Astrocyte of the spinal cord (primary cell): Measurements from ENCODE around the gene FSHR.

Experiments
- DNase-seq: peaks from one replicate; pipeline ENCODE4 v3.0.0; 2011; ENCODE audit warnings: low read depth, low spot score
- H3K4me3 ChIP-seq: 2 replicates; pipeline ENCODE4 v1.5.1; 2011; ENCODE audit warnings: low read depth, mild to moderate bottlenecking, low read length, moderate library complexity
- CTCF ChIP-seq: IDR thresholded peaks from 2 replicates; pipeline ENCODE4 v1.5.1; 2012; ENCODE audit warnings: low read depth, mild to moderate bottlenecking, low read length, inconsistent platforms
- in situ Hi-C: cut with HindIII; loops from 2 replicates; pipeline ENCODE4 v1.10.0; 2017; ENCODE audit warnings: low sequenced_read_pairs

FSHR gene

DNA sequence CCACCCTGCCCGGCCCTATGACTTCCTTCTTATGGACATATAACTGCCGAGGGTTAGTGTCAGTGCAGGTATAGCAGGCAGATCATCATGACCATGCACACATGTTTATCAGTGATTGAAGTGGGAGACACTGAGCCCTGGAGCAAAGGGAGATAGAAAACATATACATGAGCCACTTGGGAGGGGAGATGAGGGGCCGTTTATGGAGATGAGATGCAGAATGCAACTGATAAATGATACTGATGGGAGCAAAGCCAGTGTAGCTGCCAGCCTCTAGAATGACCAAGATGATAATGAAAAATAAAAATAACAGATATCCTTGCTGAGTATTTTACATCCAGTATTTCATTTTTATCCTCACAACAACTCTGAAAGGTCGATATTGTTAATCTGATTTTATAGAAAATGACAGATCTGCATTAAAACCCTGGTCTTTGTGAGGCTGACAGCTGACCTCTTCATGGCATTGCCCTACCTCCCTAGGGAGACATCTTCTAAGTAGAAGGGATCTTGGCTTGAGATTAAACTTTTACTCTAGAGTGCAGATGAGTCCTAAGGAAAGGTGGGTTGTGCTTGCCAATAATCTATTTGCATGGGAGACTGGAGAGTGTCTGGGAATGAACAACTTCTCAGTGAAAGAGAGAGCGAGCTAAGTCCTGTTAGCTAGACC lies 220.4 kb downstream of the FSHR start:
- no peak overlapping the region for H3K4me3 ChIP-seq
- DNase-seq: no peak
- in situ Hi-C loops: no loop called here
- TF ChIP-seq CTCF: no peak

GRCh38 chr2:48932667-48933066 lies 221.6 kb downstream of the FSHR start:
- in situ Hi-C loops: no loop called here
- no peak for DNase-seq
- H3K4me3 ChIP-seq: no peak overlapping the region
- no peak for TF ChIP-seq CTCF

GRCh38 chr2:48929571-48930301 lies 224.6 kb downstream of the FSHR start:
- no peak overlapping the region for H3K4me3 ChIP-seq
- no peak for TF ChIP-seq CTCF
- DNase-seq: no peak
- in situ Hi-C loops: no loop called here

GRCh38 chr2:48927355-48927754 lies 227.0 kb downstream of the FSHR start:
- no peak for TF ChIP-seq CTCF
- no peak overlapping the region for H3K4me3 ChIP-seq
- no peak for DNase-seq
- in situ Hi-C loops: no loop called here

- no peak overlapping the region for H3K4me3 ChIP-seq
- no peak for DNase-seq
- in situ Hi-C loops: no loop called here
- TF ChIP-seq CTCF: no peak
Observed at GRCh38 chr2:48915884-48916283, 238.4 kb downstream of the FSHR start.

DNA sequence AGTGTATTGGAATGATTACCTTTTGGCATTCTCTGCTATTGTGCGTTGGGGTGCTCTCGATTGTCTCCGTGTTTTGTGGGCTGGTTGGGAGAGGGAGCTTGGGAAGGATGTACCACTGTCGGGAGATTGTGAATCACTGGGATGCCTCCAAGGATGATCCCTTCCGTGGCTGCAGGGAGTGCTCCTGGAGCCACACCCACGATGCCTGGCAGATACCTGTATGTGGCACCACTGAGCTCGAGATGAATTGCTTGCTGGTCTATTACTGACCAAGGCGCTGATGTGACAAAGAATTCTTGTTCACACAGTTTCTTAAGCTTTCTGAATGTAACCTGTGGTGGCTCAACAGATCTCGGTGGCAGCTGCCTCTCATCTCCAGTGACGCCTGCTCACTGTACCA lies 239.1 kb downstream of the FSHR start:
- DNase-seq: no peak
- TF ChIP-seq CTCF: no peak
- in situ Hi-C loops: no loop called here
- H3K4me3 ChIP-seq: no peak overlapping the region
